ENCODE measurements around the gene LRRC32.

Gene LRRC32

GRCh38 chr11:76662656-76663485 is 7.7 kb downstream of the LRRC32 start:
- DNase-seq (ENCODE audit: low read depth): no peak

- no peak for DNase-seq (ENCODE audit: low read depth)
These were observed 8.6 kb downstream of the LRRC32 start for GRCh38 chr11:76661834-76662434.

- DNase-seq (ENCODE audit: low read depth): no peak
These were observed 9.2 kb downstream of the LRRC32 start for GRCh38 chr11:76661306-76661751.

- DNase-seq (ENCODE audit: low read depth): no peak
These were observed 9.8 kb downstream of the LRRC32 start for GRCh38 chr11:76660533-76661305.

- DNase-seq (ENCODE audit: low read depth): no peak
These were observed 10.6 kb downstream of the LRRC32 start for GRCh38 chr11:76659672-76660532.

GRCh38 chr11:76658651-76659650 is 11.6 kb downstream of the LRRC32 start:
- DNase-seq (ENCODE audit: low read depth): no peak

GRCh38 chr11:76658231-76658630 is 12.3 kb downstream of the LRRC32 start:
- DNase-seq (ENCODE audit: low read depth): no peak

- no peak for DNase-seq (ENCODE audit: low read depth)
These were observed 13.1 kb downstream of the LRRC32 start for GRCh38 chr11:76657187-76658170.

GRCh38 chr11:76656571-76657081 is 13.9 kb downstream of the LRRC32 start:
- DNase-seq (ENCODE audit: low read depth): no peak

- no peak for DNase-seq (ENCODE audit: low read depth)
These were observed 14.5 kb downstream of the LRRC32 start for GRCh38 chr11:76656050-76656531.

GRCh38 chr11:76655501-76656049 is 15.0 kb downstream of the LRRC32 start:
- no peak for DNase-seq (ENCODE audit: low read depth)

- DNase-seq (ENCODE audit: low read depth): no peak
These were observed 15.6 kb downstream of the LRRC32 start for GRCh38 chr11:76654980-76655379.

GRCh38 chr11:76654298-76654851 is 16.2 kb downstream of the LRRC32 start:
- DNase-seq (ENCODE audit: low read depth): no peak

- no peak for DNase-seq (ENCODE audit: low read depth)
These were observed 16.8 kb downstream of the LRRC32 start for GRCh38 chr11:76653674-76654284.

GRCh38 chr11:76653012-76653673 is 17.4 kb downstream of the LRRC32 start:
- no peak for DNase-seq (ENCODE audit: low read depth)

- DNase-seq (ENCODE audit: low read depth): no peak
These were observed 20.6 kb downstream of the LRRC32 start for GRCh38 chr11:76649851-76650372.

GRCh38 chr11:76649011-76649410 is 21.5 kb downstream of the LRRC32 start:
- DNase-seq (ENCODE audit: low read depth): no peak
